Measurements from ENCODE around the gene MYOCD.

DNA sequence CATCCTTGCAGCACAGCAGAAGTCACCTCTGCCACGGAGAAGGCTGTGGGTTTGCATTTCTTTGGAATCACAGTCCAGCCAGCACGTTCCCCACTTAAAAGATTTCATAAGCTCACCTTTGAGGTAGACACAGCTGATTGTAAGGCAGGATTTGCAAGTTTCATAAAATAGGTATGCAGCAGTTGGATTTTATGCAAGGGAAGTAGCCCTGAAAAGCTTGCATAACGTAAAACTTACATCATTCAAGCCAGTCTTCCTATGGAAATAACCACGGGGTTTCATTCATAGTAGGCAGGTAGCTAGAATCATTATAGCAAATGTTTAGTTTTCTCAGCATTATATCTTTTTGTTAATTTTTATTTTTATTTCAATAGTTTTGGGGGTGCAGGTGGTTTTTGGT, 73.8 kb downstream of the MYOCD start:
- TF ChIP-seq, protein P1, sequence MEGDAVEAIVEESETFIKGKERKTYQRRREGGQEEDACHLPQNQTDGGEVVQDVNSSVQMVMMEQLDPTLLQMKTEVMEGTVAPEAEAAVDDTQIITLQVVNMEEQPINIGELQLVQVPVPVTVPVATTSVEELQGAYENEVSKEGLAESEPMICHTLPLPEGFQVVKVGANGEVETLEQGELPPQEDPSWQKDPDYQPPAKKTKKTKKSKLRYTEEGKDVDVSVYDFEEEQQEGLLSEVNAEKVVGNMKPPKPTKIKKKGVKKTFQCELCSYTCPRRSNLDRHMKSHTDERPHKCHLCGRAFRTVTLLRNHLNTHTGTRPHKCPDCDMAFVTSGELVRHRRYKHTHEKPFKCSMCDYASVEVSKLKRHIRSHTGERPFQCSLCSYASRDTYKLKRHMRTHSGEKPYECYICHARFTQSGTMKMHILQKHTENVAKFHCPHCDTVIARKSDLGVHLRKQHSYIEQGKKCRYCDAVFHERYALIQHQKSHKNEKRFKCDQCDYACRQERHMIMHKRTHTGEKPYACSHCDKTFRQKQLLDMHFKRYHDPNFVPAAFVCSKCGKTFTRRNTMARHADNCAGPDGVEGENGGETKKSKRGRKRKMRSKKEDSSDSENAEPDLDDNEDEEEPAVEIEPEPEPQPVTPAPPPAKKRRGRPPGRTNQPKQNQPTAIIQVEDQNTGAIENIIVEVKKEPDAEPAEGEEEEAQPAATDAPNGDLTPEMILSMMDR (IDR thresholded peaks at IDR 0.05): no peak
- TF ChIP-seq POLR2A (IDR thresholded peaks at IDR 0.05): no peak
- TF ChIP-seq EP300 (IDR thresholded peaks at IDR 0.05): no peak
- TF ChIP-seq POLR2AphosphoS5 (IDR thresholded peaks at IDR 0.05): no peak

Measured in stomach (tissue), 4 donors.